GM12892 (cell line): ENCODE data around the gene CEP112.

Source experiments
- POLR2A ChIP-seq: IDR thresholded peaks from 2 replicates; pipeline ENCODE4 v1.6.1; 2011; ENCODE audit warnings: low read depth, low read length, control low read depth
- POLR2AphosphoS5 ChIP-seq: IDR thresholded peaks from 2 replicates; pipeline ENCODE4 v1.6.1; 2011; ENCODE audit warnings: low read depth, low read length, control low read depth

DNA sequence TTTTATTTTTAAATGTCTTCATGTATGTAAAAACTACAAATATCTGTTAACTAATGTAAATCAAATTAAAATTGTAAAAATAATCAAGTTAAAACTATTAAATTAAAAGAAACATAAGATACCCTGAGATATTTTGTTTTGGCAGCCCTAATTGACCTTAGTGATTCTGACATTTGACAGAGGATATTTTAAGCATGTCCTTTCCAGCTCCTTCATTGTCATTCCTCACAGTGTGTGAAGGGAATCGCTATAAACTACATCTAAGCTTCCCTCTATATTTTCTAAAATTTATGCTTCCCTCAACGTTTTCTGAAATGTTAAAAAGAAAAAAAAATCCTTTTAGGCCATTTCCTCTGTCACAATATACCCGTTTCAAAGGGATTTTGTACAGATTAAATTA lies 20.2 kb downstream of the CEP112 start:
- TF ChIP-seq POLR2A, result no peak
- no peak for TF ChIP-seq POLR2AphosphoS5
